Stimulated activated naive B cell treated with anti-CD40 and anti-IgM and Interleukin-4, amounts not matched to agents 10 μg/mL and 1 μg/mL and 100 μg/mL, for 72 hours (primary cell): ENCODE results near the gene ATMIN.

Experiments used
- ATAC-seq, 2 donors: fragments of 150-1000 bp; cut with Tn5 transposase; replicated peaks; 2 replicates each; pipeline ENCODE4 v1.10.0; 2021; ENCODE audit warnings: moderate library complexity in 1 of 2
- DNase-seq: peaks from one replicate; pipeline ENCODE4 v3.0.0; 2021
- H3K27ac Mint-ChIP-seq: one replicate; pipeline ENCODE4 v1.8.0; 2022; ENCODE audit warnings: mild to moderate bottlenecking, mixed read lengths
- H3K27me3 Mint-ChIP-seq, 2 donors: one replicate each; pipeline ENCODE4 v1.8.0; 2022; ENCODE audit warnings: mixed read lengths in 2 of 2
- H3K36me3 Mint-ChIP-seq, 2 donors: one replicate each; pipeline ENCODE4 v1.8.0; 2022; ENCODE audit warnings: mixed read lengths in 2 of 2, mild to moderate bottlenecking in 1 of 2
- H3K4me1 Mint-ChIP-seq, 2 donors: one replicate each; pipeline ENCODE4 v1.8.0; 2022; ENCODE audit warnings: mixed read lengths in 2 of 2, mild to moderate bottlenecking in 1 of 2
- H3K4me3 Mint-ChIP-seq, 2 donors: one replicate each; pipeline ENCODE4 v1.8.0; 2022; ENCODE audit warnings: mild to moderate bottlenecking in 2 of 2, mixed read lengths in 2 of 2, moderate library complexity in 1 of 2
- H3K9me3 Mint-ChIP-seq, 2 donors: one replicate each; pipeline ENCODE4 v1.8.0; 2022; ENCODE audit warnings: mixed read lengths in 2 of 2, mild to moderate bottlenecking in 1 of 2

Gene ATMIN

GRCh38 chr16:81035398-81035974, at the start of gene ATMIN:
Gene ATMIN, plus strand, starts transcription at chr16:81035842. Its CDS starts 29 bp downstream, at chr16:81035871.
- peak within 1 kb of the TSS; percentile 82 to 85 for H3K4me3 Mint-ChIP-seq
- no peaks in the 10 kb centered on the region for H3K27me3 Mint-ChIP-seq
- ATAC-seq (peak; percentile 96 to 97), DNase-seq (peak; percentile 81)
- H3K36me3 Mint-ChIP-seq = peaks cover 12 to 27% of the 10 kb centered on the region in 2 donors
- H3K27ac Mint-ChIP-seq = peak within 1 kb of the TSS; percentile 31
- no peaks in the 10 kb centered on the region for H3K9me3 Mint-ChIP-seq
- peaks cover 13 to 20% of the 10 kb centered on the region in 2 donors for H3K4me1 Mint-ChIP-seq

DNA sequence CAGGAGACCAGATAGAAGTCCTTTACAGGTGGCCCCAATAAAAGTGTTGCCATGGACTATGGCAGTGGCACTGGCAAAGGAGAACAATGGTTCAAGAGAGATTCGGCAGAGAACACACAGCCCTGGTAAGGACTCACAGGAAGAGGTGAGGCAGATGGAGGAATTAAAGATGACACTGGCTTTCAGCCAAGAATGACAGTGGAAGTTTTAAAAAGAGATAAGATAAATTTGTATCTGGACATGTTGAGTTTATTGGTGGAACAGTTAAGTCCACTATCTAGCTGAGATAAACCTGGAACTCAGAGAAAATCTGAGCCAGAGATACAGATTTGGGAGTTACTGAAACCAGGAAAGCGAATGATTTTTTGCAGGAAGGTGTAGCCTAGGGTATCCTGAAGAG, 49.1 kb upstream of the ATMIN start:
- H3K4me3 Mint-ChIP-seq = no peak overlapping the region
- peaks cover 28 to 33% of the 10 kb centered on the region in 2 donors for H3K36me3 Mint-ChIP-seq
- ATAC-seq (no peak), DNase-seq (no peak)
- H3K9me3 Mint-ChIP-seq = no peaks in the 10 kb centered on the region
- H3K27ac Mint-ChIP-seq = no peak overlapping the region
- peaks cover 5 to 19% of the 10 kb centered on the region in 2 donors for H3K4me1 Mint-ChIP-seq
- H3K27me3 Mint-ChIP-seq = no peaks in the 10 kb centered on the region

- Mint-ChIP-seq H3K9me3 (no peaks in the 10 kb centered on the region), H3K4me1 (peaks cover 10 to 27% of the 10 kb centered on the region in 2 donors), H3K27me3 (no peaks in the 10 kb centered on the region), H3K36me3 (peaks cover 33 to 45% of the 10 kb centered on the region in 2 donors), H3K27ac (no peak overlapping the region), H3K4me3 (no peak overlapping the region)
- DNase-seq = no peak
- ATAC-seq = no peak
Measured at GRCh38 chr16:80988756-80989155, 46.9 kb upstream of the ATMIN start.

DNA sequence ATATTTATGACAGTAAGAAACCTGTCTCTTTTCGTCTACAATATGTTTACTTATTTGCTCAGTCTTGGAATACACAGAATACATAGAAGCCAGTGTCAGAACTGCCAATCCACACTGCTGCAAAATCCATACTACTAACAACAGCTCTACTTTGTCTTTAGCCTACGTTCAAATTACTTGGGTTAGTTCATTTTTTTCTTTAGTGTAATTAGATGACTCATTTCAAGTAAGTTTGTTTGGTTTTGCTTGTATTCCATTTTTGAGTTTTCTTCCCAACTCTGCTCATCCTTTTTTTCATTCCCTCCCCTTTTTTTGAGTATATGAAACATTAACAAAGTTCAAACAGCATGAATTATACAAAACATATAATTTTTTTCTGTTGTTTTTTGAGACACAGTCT, 45.8 kb upstream of the ATMIN start:
- no peak overlapping the region for H3K27ac Mint-ChIP-seq
- ATAC-seq = no peak
- peaks cover 10 to 34% of the 10 kb centered on the region in 2 donors for H3K4me1 Mint-ChIP-seq
- H3K4me3 Mint-ChIP-seq = no peak overlapping the region
- peaks cover 37 to 49% of the 10 kb centered on the region in 2 donors for H3K36me3 Mint-ChIP-seq
- H3K27me3 Mint-ChIP-seq = no peaks in the 10 kb centered on the region
- H3K9me3 Mint-ChIP-seq = no peaks in the 10 kb centered on the region
- DNase-seq = no peak

DNA sequence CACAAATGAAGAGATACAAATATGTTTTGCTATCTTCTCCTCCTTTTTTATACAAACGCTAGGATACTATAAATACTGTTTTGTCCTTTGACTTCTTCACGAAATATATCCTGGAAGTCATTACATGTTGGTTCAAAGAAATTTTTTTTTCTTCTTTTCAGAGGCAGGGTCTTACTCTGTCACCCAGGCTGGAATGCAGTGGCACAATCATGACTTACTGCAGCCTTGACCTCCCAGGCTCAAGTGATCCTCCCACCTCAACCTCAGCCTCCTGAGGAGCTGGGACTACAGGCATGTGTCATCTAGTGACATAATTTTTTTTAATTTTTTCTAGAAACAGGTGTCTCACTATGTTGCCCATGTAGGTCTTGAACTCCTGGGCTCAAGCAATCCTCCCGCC, 45.1 kb upstream of the ATMIN start:
- Mint-ChIP-seq H3K27me3 (no peaks in the 10 kb centered on the region), H3K36me3 (peaks cover 39 to 51% of the 10 kb centered on the region in 2 donors), H3K4me1 (peaks cover 10 to 32% of the 10 kb centered on the region in 2 donors), H3K27ac (no peak overlapping the region), H3K4me3 (no peak overlapping the region), H3K9me3 (no peaks in the 10 kb centered on the region)
- DNase-seq (no peak), ATAC-seq (no peak)

- Mint-ChIP-seq H3K9me3 (no peaks in the 10 kb centered on the region), H3K27ac (no peak overlapping the region), H3K4me1 (peaks cover 10 to 29% of the 10 kb centered on the region in 2 donors), H3K36me3 (peaks cover 35 to 48% of the 10 kb centered on the region in 2 donors), H3K4me3 (no peak overlapping the region), H3K27me3 (no peaks in the 10 kb centered on the region)
- DNase-seq (no peak), ATAC-seq (no peak)
Measured at GRCh38 chr16:80990978-80991377, 44.7 kb upstream of the ATMIN start.

DNA sequence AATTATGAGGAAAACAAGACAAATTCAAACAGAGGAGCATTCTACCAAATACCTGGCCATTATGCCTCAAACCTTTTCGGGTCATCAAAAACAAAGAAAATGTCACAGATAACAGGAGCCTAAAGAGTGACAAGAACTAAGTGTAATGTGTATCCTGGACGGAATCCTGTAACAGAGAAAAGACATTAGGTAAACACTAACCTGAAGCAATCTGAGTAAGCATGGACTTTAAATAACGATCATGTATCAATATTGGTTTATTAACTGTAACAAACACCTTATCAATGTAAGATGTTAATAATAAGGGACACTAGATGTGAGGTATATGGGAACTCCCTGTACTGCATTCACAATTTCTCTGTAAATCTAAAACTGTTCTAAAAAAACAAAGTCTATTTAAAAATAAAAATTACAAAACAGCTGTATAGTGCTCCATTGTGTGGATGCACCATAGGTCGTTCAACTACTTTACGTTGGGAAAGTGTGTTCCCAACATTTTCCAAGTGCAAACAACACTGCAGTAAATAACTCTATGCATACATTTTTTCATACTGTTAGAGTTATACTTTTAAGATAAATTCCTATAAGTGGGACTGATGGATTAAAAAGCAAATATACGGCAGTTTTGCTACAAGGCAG, 43.7 kb upstream of the ATMIN start:
- Mint-ChIP-seq H3K27me3 (no peaks in the 10 kb centered on the region), H3K4me3 (no peak overlapping the region)

DNA sequence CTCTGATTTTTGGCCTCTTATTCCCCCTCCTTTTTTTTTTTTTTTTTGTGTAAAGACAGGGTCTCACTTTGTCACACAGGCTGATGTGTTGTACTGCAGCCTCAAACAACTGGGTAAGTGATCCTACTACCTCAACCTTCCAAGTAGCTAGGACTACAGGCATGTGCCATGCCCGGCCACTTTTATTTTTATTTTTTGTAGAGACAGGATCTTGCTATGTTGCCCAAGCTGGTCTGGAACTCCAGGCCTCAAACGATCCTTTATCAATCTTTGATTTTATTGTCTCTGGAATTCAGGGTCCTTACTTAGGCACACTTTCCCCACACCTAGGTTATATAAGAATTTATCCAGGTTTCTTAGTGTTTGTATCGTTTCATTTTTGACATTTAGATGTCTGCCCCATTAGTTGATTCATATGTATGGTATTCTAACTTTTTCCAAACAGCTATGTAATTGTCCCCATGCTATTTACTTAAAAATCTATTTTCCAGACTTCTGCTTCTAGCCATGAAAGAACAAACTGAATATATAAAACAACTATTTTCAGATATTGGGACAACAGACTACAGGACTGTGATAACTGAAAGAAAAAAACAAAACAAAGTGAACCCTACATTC, 42.9 kb upstream of the ATMIN start:
- no peaks in the 10 kb centered on the region for H3K9me3 Mint-ChIP-seq
- ATAC-seq (no peak), DNase-seq (no peak)
- no peak overlapping the region for H3K27ac Mint-ChIP-seq
- no peaks in the 10 kb centered on the region for H3K27me3 Mint-ChIP-seq
- peaks cover 9 to 28% of the 10 kb centered on the region in 2 donors for H3K4me1 Mint-ChIP-seq
- H3K36me3 Mint-ChIP-seq = peaks cover 27 to 36% of the 10 kb centered on the region in 2 donors
- H3K4me3 Mint-ChIP-seq = no peak overlapping the region

More for the DNA sequence above, 43.7 kb upstream of the ATMIN start:
- H3K4me1 Mint-ChIP-seq = peaks cover 8 to 28% of the 10 kb centered on the region in 2 donors
- H3K9me3 Mint-ChIP-seq = no peaks in the 10 kb centered on the region
- no peak for DNase-seq
- H3K36me3 Mint-ChIP-seq = peaks cover 31 to 42% of the 10 kb centered on the region in 2 donors
- ATAC-seq = no peak
- no peak overlapping the region for H3K27ac Mint-ChIP-seq

GRCh38 chr16:80993307-80993706, 42.3 kb upstream of the ATMIN start:
- ATAC-seq (no peak), DNase-seq (no peak)
- H3K4me3 Mint-ChIP-seq = no peak overlapping the region
- H3K9me3 Mint-ChIP-seq = no peaks in the 10 kb centered on the region
- peaks cover 27 to 36% of the 10 kb centered on the region in 2 donors for H3K36me3 Mint-ChIP-seq
- H3K4me1 Mint-ChIP-seq = peaks cover 9 to 31% of the 10 kb centered on the region in 2 donors
- H3K27me3 Mint-ChIP-seq = no peaks in the 10 kb centered on the region
- no peak overlapping the region for H3K27ac Mint-ChIP-seq

DNA sequence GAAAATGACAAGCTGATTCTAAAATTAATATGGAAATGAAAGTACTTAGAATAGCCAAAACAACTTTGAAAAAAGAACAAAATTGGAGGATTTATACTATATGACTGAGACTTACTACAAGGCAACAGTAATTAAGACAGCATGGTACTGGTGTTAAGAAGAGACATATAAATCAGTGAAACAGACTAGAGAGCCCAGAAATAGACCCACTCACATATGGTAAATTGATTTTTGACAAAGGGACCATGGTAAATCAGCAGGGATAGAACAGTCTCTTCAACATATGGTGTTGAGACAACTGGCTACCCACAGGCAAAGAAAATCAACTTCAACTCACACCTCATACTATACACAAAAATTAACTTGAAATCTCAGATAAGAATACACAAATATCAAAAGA, 41.8 kb upstream of the ATMIN start:
- Mint-ChIP-seq H3K27me3 (no peaks in the 10 kb centered on the region), H3K9me3 (no peaks in the 10 kb centered on the region), H3K4me3 (no peak overlapping the region), H3K36me3 (peaks cover 27 to 37% of the 10 kb centered on the region in 2 donors), H3K4me1 (peaks cover 10 to 36% of the 10 kb centered on the region in 2 donors), H3K27ac (no peak overlapping the region)
- ATAC-seq = no peak
- no peak for DNase-seq

- no peak overlapping the region for H3K4me3 Mint-ChIP-seq
- H3K36me3 Mint-ChIP-seq = peaks cover 31 to 43% of the 10 kb centered on the region in 2 donors
- DNase-seq (no peak), ATAC-seq (no peak)
- H3K4me1 Mint-ChIP-seq = peaks cover 16 to 42% of the 10 kb centered on the region in 2 donors
- no peak overlapping the region for H3K27ac Mint-ChIP-seq
- no peaks in the 10 kb centered on the region for H3K9me3 Mint-ChIP-seq
- H3K27me3 Mint-ChIP-seq = no peaks in the 10 kb centered on the region
Measured at GRCh38 chr16:80994451-80994850, 41.2 kb upstream of the ATMIN start.

DNA sequence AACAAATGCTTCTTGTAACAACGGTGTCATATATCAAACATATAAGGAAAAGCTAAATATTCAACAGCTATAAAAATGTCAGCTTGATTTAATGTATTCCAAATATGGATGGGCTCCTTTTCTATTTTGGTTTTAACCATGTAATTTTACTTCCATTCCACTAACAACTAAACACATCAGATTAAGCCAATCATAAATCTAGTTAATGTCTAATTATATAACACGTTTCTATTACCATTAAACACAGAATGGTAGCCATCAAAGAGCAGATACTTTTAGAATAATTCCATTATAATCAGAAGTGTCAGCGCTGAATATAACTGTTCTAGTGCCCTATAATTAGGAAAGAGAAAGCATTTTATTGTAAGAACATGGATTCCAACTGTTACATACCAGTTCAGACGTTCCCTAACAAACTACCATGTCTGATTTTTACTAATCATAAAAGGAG, 38.9 kb upstream of the ATMIN start:
- no peak for DNase-seq
- Mint-ChIP-seq H3K4me1 (peaks cover 23 to 63% of the 10 kb centered on the region in 2 donors), H3K27me3 (no peaks in the 10 kb centered on the region), H3K9me3 (no peaks in the 10 kb centered on the region), H3K36me3 (peaks cover 22 to 44% of the 10 kb centered on the region in 2 donors), H3K27ac (peak overlapping the region; percentile 88), H3K4me3 (peak overlapping the region; percentile 85 to 86)
- ATAC-seq = peak in 1 of 2 donors; percentile 33

DNA sequence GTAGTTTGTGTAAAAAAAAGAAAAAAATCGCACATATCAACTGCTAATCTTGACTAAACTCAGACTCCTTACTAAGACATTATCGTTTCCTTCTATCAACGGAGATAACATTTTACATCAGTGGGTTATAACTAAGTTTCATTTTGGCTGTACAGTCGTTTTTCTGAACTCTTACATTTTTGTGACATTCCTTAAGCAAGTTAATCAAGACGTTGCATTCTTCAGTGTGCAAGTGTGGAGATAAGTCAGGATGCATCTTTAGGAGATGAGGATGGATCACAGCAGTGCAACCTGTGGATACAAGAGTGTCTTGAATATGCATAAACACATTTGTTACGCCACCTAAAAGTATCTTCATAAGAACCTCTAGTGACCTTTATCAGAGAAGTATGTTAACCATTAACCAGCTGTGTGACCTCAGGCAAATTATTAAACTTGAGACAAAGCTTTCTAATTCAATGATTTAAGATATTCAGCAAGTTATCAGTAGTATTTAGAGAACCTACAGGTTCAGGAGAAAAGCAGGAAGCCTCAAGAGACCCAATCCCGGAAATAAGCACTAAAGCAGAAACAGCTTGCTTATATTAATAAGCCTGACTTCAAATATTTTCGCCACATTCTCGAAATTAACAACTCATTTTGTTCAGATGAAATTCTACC, 38.4 kb upstream of the ATMIN start:
- Mint-ChIP-seq H3K4me1 (peaks cover 23 to 69% of the 10 kb centered on the region in 2 donors), H3K27ac (peak overlapping the region; percentile 88), H3K4me3 (peak overlapping the region; percentile 85 to 86), H3K36me3 (peaks cover 21 to 47% of the 10 kb centered on the region in 2 donors), H3K9me3 (no peaks in the 10 kb centered on the region), H3K27me3 (no peaks in the 10 kb centered on the region)
- ATAC-seq (peak; percentile 81 to 93), DNase-seq (no peak)

GRCh38 chr16:80997964-80998620, 37.5 kb upstream of the ATMIN start:
- no peak overlapping the region for H3K27ac Mint-ChIP-seq
- peak overlapping the region; percentile 60 to 86 for H3K4me3 Mint-ChIP-seq
- DNase-seq (no peak), ATAC-seq (no peak)
- no peaks in the 10 kb centered on the region for H3K9me3 Mint-ChIP-seq
- peaks cover 20 to 45% of the 10 kb centered on the region in 2 donors for H3K36me3 Mint-ChIP-seq
- H3K27me3 Mint-ChIP-seq = no peaks in the 10 kb centered on the region
- H3K4me1 Mint-ChIP-seq = peaks cover 24 to 73% of the 10 kb centered on the region in 2 donors
